ENCODE results near the gene DNAJB11. TPM values are rescaled to one million over a fixed set of nuclear protein-coding genes. Genes with fewer than 3 reads are reported as not detected.
"Not testable (repeated sequence)": the region's sequence is repeated elsewhere in the genome, so short reads cannot be mapped to it uniquely, and the experiment has no call there.

Gene DNAJB11
- 10 to 100 TPM; 58.1 to 70.7 (median 61.3) TPM for polyA plus RNA-seq (ENCODE audit: insufficient read depth in 1 of 5, insufficient read length in 5 of 5, low replicate concordance in 1 of 5)
- long read RNA-seq, donor 1, full-length matches to known transcripts, result 29 of 34 reads
- long read RNA-seq, donor 1, partial matches to known transcripts, result 5 of 34 reads
- long read RNA-seq, donor 1, other reads (novel, unspliced or antisense), result 0 of 34 reads
- long read RNA-seq, donor 2, full-length matches to known transcripts, result 23 of 23 reads
- long read RNA-seq, donor 2, partial matches to known transcripts, result 0 of 23 reads
- long read RNA-seq, donor 2, other reads (novel, unspliced or antisense), result 0 of 23 reads
- long read RNA-seq, donor 3, full-length matches to known transcripts, result 28 of 39 reads
- long read RNA-seq, donor 3, partial matches to known transcripts, result 11 of 39 reads
- long read RNA-seq, donor 3, other reads (novel, unspliced or antisense), result 0 of 39 reads
- long read RNA-seq, donor 4, full-length matches to known transcripts, result 12 of 22 reads
- long read RNA-seq, donor 4, partial matches to known transcripts, result 10 of 22 reads
- long read RNA-seq, donor 4, other reads (novel, unspliced or antisense), result 0 of 22 reads
- long read RNA-seq, donor 5, full-length matches to known transcripts, result 35 of 55 reads
- long read RNA-seq, donor 5, partial matches to known transcripts, result 20 of 55 reads
- long read RNA-seq, donor 5, other reads (novel, unspliced or antisense), result 0 of 55 reads
- long read RNA-seq, donor 6, full-length matches to known transcripts, result 39 of 49 reads
- long read RNA-seq, donor 6, partial matches to known transcripts, result 10 of 49 reads
- long read RNA-seq, donor 6, other reads (novel, unspliced or antisense), result 0 of 49 reads
- long read RNA-seq, donor 7, transcript DNAJB11-201 (10 exons, 1,688 nt), result major isoform, 24 of 25 reads
- long read RNA-seq, donor 7, partial matches to known transcripts, result 0 of 25 reads
- long read RNA-seq, donor 7, other reads (novel, unspliced or antisense), result 0 of 25 reads
- long read RNA-seq, donor 8, full-length matches to known transcripts, result 11 of 11 reads
- long read RNA-seq, donor 8, partial matches to known transcripts, result 0 of 11 reads
- long read RNA-seq, donor 8, other reads (novel, unspliced or antisense), result 0 of 11 reads

- peak; percentile 99 for DNase-seq
Measured at GRCh38 chr3:186570096-186570940, at the start of gene DNAJB11. TSS of gene DNAJB11 (plus strand) at chr3:186570720. CDS start at chr3:186570898, 178 bp downstream.

GRCh38 chr3:186520957-186521842 is 49.3 kb upstream of the DNAJB11 start:
- no peak for DNase-seq

- no peak for DNase-seq
Measured at GRCh38 chr3:186523022-186523421, 47.5 kb upstream of the DNAJB11 start.

DNA sequence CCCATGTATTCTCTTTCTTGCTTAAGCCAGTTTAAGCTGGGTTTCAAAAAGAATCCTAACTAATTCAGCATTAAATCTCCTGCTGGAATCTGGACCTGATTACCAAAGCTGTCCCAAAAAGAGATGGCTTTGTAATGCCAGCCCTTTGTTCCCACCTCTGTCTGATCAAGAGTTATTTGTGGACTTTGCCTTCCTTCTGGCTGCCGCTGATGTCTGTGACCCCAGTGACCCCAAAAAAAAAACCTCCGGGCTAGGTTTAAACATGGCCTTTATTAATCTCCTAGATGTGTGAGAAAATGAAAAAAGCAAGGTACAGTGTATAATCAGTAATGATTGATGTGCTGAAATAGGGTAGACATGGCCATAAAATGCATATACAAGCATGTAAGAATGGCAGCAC is 47.1 kb upstream of the DNAJB11 start:
- no peak for DNase-seq

DNA sequence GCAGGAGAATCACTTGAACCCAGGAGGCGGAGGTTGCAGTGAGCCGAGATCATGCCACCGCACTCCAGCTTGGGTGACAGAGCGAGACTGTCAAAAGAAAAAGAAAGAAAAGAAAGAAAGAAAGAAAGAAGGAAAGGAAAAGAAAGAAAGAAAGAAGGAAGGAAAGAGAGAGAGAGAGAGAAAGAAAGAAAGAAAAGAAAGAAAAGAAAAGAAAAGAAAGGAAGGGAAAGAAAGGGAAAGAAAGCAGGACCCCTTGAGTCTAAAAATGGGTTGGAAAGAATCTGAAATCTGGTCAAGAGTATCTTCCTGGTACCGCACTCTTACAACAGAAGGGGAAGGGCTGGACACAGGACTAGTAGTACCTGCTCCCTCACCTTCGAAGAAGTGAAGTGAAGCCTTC is 45.9 kb upstream of the DNAJB11 start:
- DNase-seq, result no peak

GRCh38 chr3:186525369-186526255 is 44.9 kb upstream of the DNAJB11 start:
- no peak for DNase-seq

DNA sequence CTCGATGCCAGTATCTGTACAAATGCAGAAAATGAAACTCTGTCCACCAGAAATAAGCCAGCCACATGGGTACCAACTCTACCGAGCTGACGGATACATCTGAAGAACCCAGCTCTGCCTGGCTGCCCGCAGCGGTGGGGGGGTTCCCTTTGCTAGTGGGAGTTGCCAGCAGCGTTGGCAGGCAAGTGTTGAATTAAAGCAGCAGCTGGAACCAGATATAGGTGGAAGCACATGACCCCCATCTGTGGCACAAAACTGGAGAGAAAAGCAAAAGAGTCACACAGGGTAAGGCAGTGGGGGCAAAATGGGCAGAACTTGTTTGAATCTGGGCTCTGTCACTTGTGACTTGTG is 44.3 kb upstream of the DNAJB11 start:
- no peak for DNase-seq

DNA sequence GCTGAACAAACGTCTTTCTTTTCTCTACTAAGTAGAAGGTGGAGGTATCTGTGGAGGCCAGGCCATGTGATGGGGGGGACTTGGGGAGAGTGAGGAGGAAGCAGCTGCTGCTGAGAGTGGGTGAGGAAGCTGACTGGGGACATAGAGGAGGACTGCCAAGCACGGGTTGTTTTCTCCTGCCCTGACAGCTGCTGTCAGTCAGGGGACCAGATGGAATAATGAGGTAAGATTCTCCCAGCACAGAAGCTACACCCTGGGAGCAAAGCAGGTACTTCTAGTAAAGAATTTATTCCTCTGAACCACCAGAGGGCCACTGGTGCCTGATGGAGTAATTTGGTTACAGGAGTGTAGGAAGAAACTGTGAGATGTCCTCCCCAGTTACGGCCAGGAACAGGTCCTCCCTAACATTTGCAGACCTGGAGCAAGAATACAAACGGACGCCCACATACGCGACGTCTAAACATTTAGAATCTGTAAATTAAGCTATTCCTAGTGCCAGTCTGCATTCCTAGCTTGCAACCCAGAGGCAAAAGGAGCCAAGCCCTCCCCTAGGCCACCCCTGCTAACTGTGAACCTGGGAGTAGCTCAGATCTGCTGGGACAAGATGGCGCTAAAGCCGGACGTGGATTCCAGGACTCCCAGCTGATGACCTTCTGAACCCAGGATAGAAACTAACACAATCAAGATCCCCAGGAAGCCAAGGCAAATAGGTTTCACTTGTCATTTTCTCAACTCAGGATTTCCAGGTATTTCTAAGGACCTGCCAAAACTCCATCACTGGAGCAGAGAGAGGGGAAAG is 41.1 kb upstream of the DNAJB11 start:
- no peak for DNase-seq

DNA sequence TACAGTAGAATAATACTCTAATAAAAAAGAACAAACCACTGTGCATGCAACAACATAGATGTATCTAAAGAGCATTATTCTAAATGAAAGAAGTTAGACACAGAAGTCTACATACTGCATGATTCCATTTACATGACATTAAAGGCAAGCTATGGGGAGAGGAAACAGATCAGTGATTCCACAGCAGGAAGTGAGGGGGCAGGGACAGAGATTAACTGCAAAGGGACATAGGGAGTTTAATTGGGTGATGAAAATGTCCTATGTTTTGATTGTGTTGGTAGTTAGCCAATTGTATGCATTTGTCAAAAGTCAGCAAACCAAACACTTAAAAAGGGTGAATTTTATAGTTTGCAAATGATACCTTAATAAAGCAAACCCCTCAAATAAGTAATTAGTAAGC is 40.1 kb upstream of the DNAJB11 start:
- DNase-seq, result no peak

DNA sequence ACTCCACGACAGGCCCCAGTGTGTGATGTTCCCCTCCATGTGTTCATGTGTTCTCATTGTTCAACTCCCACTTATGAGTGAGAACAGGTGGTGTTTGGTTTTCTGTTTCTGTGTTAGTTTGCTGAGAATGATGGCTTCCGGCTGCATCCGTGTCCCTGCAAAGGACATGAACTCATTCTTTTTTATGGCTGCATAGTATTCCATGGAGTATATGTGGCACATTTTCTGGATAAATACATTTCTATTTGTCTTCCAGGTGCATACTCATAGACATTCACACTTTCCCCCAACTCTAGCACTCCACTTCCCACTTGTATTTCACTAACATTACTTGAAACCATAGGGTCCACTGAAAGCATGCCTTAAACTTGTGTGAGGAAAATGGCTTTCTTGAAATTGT is 38.8 kb upstream of the DNAJB11 start:
- DNase-seq, result not testable (repeated sequence)

GRCh38 chr3:186532598-186533072 is 37.9 kb upstream of the DNAJB11 start:
- no peak for DNase-seq

DNA sequence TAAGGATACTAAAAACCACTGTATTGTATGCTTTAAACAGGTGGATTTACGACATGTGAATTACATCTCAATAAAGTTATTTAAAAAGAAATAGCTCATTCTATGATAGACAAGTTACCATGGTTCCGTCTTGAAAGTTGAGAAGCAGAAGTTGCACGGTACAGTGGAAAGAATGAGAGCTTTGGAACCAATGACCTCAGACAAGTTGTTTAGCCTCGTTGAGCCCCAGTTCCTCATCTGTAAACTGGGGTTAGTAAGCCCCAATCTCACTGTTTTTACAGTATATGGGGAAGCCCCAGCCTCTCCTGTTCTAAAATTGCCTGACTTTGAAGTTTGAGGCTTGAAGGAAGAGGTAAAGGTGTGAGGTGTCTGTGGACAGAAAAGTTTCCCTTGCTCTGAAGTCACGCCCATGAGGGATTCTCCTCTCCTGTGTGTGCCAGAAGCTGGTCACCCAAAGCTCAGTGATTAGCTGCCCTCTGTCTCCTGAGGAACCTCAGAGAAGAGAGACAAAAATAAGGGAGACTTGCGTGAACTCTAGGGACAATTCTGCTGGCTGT is 36.3 kb upstream of the DNAJB11 start:
- no peak for DNase-seq

GRCh38 chr3:186536883-186537844 is 33.4 kb upstream of the DNAJB11 start:
- DNase-seq, result no peak

- no peak for DNase-seq
Measured at GRCh38 chr3:186538779-186539178, 31.7 kb upstream of the DNAJB11 start.

DNA sequence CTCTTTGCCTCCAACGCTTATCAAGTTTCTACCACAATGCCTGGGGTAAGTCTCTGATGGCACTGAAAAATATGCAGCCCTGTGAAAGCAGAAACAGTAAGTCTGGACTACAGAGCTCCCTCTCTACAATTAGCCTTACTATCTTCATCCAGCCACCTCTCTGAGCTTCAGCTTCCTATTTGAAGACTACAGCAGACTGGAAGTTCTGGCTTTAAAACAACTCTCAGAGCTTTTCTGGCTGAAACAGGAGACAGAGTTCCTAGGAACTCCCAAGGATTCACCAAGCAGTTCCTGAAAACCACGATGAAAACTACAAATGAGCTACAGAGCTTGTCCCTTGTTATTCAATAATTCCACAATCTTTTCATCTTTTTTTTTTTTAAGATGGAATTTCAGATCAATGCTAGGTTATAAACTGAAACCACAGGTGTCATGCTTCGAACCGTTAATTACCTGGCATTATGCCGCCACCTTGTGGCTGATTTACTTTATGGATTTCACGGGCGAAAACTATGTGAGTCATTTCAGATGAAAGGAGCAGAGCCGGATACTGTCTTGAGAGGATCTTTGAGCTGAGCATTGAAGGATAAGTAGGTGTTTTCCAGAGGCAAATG is 30.2 kb upstream of the DNAJB11 start:
- peak; percentile 42 to 66 for DNase-seq

- no peak for DNase-seq
Measured at GRCh38 chr3:186540835-186541226, 29.7 kb upstream of the DNAJB11 start.

Measured in right lung (tissue), 10 donors.